NT2/D1 (cell line): ENCODE measurements around the gene MCTP1.

ENCODE experiments used
- DNase-seq: peaks from one replicate; pipeline ENCODE4 v3.0.0-alpha.2; 2011; ENCODE audit warnings: low read depth, low spot score
- H3K27me3 ChIP-seq: 2 replicates; pipeline ENCODE4 v1.6.0; 2011; ENCODE audit warnings: mild to moderate bottlenecking; ENCODE audit not compliant: insufficient read length, insufficient read depth
- H3K36me3 ChIP-seq: 2 replicates; pipeline ENCODE4 v1.6.1; 2011; ENCODE audit warnings: mild to moderate bottlenecking, low read length, mixed read lengths; ENCODE audit not compliant: insufficient read depth, insufficient read length
- H3K4me1 ChIP-seq: 2 replicates; pipeline ENCODE4 v1.5.1; 2011; ENCODE audit not compliant: insufficient read depth, insufficient read length
- H3K4me3 ChIP-seq: 2 replicates; pipeline ENCODE4 v1.5.1; 2011; ENCODE audit warnings: low read depth; ENCODE audit not compliant: insufficient read length
- H3K9ac ChIP-seq: 2 replicates; pipeline ENCODE4 v1.6.0; 2011; ENCODE audit warnings: low read depth; ENCODE audit not compliant: insufficient read length
- H3K9me3 ChIP-seq: 2 replicates; pipeline ENCODE4 v1.5.1; 2011; ENCODE audit warnings: mild to moderate bottlenecking, low read length; ENCODE audit not compliant: insufficient read depth
- SUZ12 ChIP-seq: IDR thresholded peaks from 2 replicates; pipeline ENCODE4 v1.6.1; 2011; ENCODE audit not compliant: insufficient read length, insufficient read depth; ENCODE audit errors: extremely low read depth
- YY1 ChIP-seq: IDR thresholded peaks from 2 replicates; pipeline ENCODE4 v1.6.1; 2011; ENCODE audit not compliant: insufficient read length, insufficient read depth
- ZNF274 ChIP-seq: IDR thresholded peaks from 2 replicates; pipeline ENCODE4 v1.6.1; 2011; ENCODE audit warnings: mild to moderate bottlenecking, low read depth, low read length

MCTP1 gene

DNA sequence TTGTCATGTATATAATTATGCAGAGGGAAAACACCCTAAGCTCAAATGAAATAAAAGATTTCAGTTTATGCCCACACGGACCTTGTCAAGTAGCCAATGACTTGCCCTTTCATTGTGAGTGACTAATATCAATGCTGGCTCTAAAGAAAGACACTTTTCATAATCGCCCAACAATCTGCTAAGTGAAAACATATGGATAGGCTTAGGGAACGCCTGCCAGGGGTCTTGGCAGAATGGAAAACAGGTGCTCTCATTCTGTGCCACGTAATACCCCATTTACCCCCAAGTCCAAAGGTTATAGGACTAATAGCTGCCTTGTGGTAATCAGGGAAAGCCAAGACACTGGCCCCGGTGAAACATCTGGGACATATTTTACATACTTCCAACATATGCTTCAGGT, 508.7 kb downstream of the MCTP1 start:
- DNase-seq: no peak
- Histone ChIP-seq H3K36me3 (no peaks in the 10 kb centered on the region), H3K9ac (no peak overlapping the region), H3K27me3 (no peaks in the 10 kb centered on the region), H3K4me1 (no peaks in the 10 kb centered on the region), H3K4me3 (no peak overlapping the region), H3K9me3 (no peaks in the 10 kb centered on the region)
- TF ChIP-seq SUZ12: no peak
- no peak for TF ChIP-seq ZNF274
- no peak for TF ChIP-seq YY1

DNA sequence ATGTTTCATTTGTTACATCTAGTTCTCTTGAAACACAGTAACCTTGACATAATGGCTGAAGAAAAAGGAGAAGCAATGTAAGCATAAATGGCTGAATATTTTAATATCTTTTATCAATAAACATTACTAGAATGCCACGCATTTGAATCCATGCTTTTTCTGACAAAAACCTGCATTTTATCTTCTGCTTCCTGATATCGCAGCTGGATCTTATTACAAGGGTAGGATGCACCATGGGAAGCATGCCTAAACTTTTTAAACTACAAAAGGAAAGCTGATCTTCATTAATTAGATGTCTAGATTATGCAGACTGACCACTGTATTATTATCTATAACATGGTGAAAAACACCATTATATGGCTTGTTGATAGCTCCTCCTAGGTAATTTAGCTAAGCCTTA, 509.8 kb downstream of the MCTP1 start:
- H3K36me3 ChIP-seq: no peaks in the 10 kb centered on the region
- TF ChIP-seq ZNF274: no peak
- no peak for TF ChIP-seq YY1
- TF ChIP-seq SUZ12: no peak
- no peaks in the 10 kb centered on the region for H3K4me1 ChIP-seq
- no peaks in the 10 kb centered on the region for H3K27me3 ChIP-seq
- no peaks in the 10 kb centered on the region for H3K9me3 ChIP-seq
- H3K4me3 ChIP-seq: no peak overlapping the region
- no peak for DNase-seq
- H3K9ac ChIP-seq: no peak overlapping the region

DNA sequence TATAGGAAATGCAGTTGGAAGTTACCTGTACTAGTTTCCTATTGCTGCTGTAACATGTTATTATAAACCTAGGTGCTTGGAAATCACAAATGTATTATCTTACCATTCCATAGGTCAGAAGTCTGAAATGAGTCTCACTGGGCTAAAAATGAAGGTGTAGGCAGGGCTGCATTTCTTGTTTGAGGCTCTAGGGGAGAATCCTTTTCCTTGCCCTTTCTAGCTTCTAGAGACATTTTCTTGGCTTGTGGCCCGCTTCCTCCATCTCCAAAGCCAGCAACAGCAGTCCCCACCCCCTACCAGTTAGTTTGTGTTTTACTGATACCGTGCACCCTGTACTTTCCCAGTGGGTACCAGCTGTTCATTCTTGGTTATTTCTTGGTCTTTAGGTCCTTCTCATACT, 513.2 kb downstream of the MCTP1 start:
- no peak overlapping the region for H3K4me3 ChIP-seq
- TF ChIP-seq ZNF274: no peak
- no peak for TF ChIP-seq YY1
- TF ChIP-seq SUZ12: no peak
- H3K36me3 ChIP-seq: no peaks in the 10 kb centered on the region
- no peaks in the 10 kb centered on the region for H3K27me3 ChIP-seq
- no peaks in the 10 kb centered on the region for H3K9me3 ChIP-seq
- no peak overlapping the region for H3K9ac ChIP-seq
- DNase-seq: no peak
- H3K4me1 ChIP-seq: no peaks in the 10 kb centered on the region

DNA sequence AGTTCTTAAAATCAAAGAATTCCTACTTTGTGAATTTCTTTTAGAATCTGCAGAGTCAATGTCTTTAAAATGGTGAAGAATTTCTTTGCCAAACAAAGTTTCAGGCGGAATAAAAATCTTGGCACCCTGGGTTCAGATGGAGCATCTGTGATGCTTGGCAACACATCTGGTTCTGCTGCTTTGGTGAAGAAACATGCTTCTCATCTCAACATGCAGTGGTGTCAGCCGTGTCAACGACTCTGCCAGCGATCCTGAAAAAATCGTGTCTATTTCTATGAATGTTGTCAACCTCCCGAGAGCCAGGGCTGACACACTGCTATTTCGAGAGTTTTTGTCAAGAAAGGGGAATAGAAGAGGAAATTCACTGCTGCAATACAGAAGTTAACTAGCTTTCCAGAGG, 514.9 kb downstream of the MCTP1 start:
- H3K27me3 ChIP-seq: no peaks in the 10 kb centered on the region
- no peak overlapping the region for H3K9ac ChIP-seq
- TF ChIP-seq SUZ12: no peak
- TF ChIP-seq YY1: no peak
- TF ChIP-seq ZNF274: no peak
- no peaks in the 10 kb centered on the region for H3K36me3 ChIP-seq
- H3K9me3 ChIP-seq: no peaks in the 10 kb centered on the region
- no peak for DNase-seq
- H3K4me1 ChIP-seq: no peaks in the 10 kb centered on the region
- no peak overlapping the region for H3K4me3 ChIP-seq

DNA sequence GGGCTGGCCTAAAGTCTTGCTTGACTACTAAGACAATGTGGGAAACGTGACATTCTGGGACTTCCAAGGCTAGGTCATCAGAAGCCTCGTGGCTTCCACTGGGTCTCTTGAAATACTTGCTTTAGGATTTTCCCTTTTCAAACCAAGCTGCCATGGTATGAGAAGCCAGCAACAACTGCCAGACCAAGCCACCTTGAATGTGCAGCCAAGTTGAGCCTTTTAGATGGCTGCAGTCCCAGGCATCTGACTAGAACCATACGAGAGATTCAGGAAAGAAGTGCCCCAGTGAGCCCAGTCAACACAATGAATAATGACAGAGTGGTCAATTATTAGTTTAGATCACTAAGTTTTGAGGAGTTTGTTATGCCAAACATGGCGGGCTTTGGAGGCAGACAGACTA, 523.1 kb downstream of the MCTP1 start:
- Histone ChIP-seq H3K36me3 (no peaks in the 10 kb centered on the region), H3K27me3 (no peaks in the 10 kb centered on the region)
- TF ChIP-seq SUZ12: no peak
- TF ChIP-seq ZNF274: no peak
- no peak for TF ChIP-seq YY1

DNA sequence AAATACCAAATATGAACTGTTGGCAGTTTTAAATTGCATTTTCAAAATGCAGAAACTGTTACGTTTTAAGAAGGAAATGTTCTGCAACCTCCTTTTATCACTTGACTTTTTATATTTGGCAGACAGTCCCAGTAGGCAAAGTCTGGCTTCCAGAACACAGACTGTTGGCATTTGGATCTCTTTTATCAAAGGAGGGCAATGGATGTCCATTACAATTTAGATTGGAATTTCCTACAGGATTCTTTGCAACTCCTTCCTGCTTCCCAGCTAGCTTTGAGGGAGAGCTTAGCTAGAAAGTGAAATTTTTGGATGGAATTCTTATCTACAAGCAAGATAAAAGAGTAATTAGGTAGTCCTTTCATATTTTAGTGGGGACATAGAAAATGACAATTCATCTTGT, 523.8 kb downstream of the MCTP1 start:
- H3K36me3 ChIP-seq: no peaks in the 10 kb centered on the region
- no peak overlapping the region for H3K9ac ChIP-seq
- H3K9me3 ChIP-seq: no peaks in the 10 kb centered on the region
- H3K27me3 ChIP-seq: no peaks in the 10 kb centered on the region
- H3K4me1 ChIP-seq: no peaks in the 10 kb centered on the region
- H3K4me3 ChIP-seq: no peak overlapping the region
- TF ChIP-seq ZNF274: no peak
- no peak for TF ChIP-seq YY1
- no peak for TF ChIP-seq SUZ12
- no peak for DNase-seq

More for the DNA sequence above, 523.1 kb downstream of the MCTP1 start:
- H3K9ac ChIP-seq: no peak overlapping the region
- H3K9me3 ChIP-seq: no peaks in the 10 kb centered on the region
- no peak overlapping the region for H3K4me3 ChIP-seq
- DNase-seq: no peak
- H3K4me1 ChIP-seq: no peaks in the 10 kb centered on the region

DNA sequence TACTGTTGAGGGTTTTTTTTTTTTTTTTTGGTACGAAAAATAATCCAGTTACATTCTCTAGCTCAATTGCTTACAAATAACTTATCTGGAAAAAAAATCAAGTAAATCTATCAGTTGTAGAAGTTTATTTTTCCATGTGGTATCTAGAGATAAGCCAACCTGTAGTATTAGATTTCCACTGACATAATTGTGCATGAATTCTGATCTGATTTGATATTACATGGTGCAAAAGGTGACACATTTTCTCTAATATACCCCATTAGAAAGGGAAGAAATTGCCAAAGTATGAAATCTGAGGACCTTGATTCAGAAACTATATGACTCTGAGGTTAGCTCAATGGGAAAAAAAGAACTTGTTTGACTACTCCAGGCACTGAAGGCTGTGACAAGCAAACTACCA, 524.9 kb downstream of the MCTP1 start:
- no peaks in the 10 kb centered on the region for H3K9me3 ChIP-seq
- H3K9ac ChIP-seq: no peak overlapping the region
- no peaks in the 10 kb centered on the region for H3K36me3 ChIP-seq
- H3K4me3 ChIP-seq: no peak overlapping the region
- H3K27me3 ChIP-seq: no peaks in the 10 kb centered on the region
- no peaks in the 10 kb centered on the region for H3K4me1 ChIP-seq
- TF ChIP-seq ZNF274 (no peak), YY1 (no peak), SUZ12 (no peak)
- DNase-seq: no peak

DNA sequence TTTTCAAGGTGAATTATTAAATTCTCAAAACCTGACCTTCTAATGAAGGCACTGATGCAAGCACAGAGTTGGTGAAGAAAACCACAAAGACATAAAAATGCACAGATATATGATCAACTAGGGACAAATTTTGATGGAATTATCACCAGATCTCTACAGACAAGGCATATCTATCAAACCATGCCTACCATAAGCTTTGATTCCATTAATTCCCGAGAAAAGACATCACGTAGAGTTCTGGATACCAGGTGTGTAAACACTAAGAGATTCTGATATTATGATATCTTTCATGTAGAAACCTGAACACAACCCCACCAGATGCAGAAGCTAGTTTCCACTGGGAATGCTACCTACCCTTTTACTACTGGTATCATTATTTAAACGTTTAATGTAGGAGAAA, 525.9 kb downstream of the MCTP1 start:
- TF ChIP-seq YY1: no peak
- TF ChIP-seq SUZ12: no peak
- TF ChIP-seq ZNF274: no peak
- DNase-seq: no peak
- Histone ChIP-seq H3K36me3 (no peaks in the 10 kb centered on the region), H3K27me3 (no peaks in the 10 kb centered on the region), H3K9me3 (no peaks in the 10 kb centered on the region), H3K4me3 (no peak overlapping the region), H3K4me1 (no peaks in the 10 kb centered on the region), H3K9ac (no peak overlapping the region)
